ENCODE measurements around the gene COL18A1. TPM values are rescaled to one million over a fixed set of nuclear protein-coding genes. Genes with fewer than 3 reads are reported as not detected.
A peak's percentile ranks its signal among the peaks of the same experiment; 100 is the strongest.

The COL18A1 gene
- total RNA-seq, 1 experiment from 2014 or later, result 77.0 TPM

DNA sequence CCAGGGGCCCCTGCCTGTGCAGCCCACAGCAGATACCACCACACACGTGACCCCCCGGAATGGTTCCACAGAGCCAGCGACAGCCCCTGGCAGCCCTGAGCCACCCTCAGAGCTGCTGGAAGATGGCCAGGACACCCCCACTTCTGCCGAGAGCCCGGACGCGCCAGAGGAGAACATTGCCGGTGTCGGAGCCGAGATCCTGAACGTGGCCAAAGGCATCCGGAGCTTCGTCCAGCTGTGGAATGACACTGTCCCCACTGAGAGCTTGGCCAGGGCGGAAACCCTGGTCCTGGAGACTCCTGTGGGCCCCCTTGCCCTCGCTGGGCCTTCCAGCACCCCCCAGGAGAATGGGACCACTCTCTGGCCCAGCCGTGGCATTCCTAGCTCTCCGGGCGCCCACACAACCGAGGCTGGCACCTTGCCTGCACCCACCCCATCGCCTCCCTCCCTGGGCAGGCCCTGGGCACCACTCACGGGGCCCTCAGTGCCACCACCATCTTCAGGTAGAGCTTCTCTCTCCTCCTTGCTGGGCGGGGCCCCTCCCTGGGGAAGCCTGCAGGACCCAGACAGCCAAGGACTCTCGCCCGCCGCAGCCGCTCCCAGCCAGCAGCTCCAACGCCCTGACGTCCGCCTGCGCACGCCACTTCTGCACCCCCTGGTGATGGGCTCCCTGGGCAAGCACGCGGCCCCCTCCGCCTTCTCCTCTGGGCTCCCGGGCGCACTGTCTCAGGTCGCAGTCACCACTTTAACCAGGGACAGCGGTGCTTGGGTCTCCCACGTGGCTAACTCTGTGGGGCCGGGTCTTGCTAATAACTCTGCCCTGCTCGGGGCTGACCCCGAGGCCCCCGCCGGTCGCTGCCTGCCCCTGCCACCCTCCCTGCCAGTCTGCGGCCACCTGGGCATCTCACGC is 51.0 kb downstream of the COL18A1 start:
- no peak for ATAC-seq
- Histone ChIP-seq H3K9me2 (replicated peaks; ENCODE audit: low read length) (no peaks in the 10 kb centered on the region), H2AFZ (ENCODE audit: low read length) (no peak overlapping the region), H4K20me1 (ENCODE audit: low read length) (0 out of 2 replicates have a peak, but pooled peaks cover 6% of the 10 kb centered on the region), H3K4me1 (ENCODE audit: insufficient read depth, low read length) (peaks cover 23% of the 10 kb centered on the region), H3K79me2 (ENCODE audit: low read length) (no peaks in the 10 kb centered on the region), H3K4me2 (ENCODE audit: low read length) (peak overlapping the region; percentile 74; the same call in 1 of the 2 replicates), H3K36me3 (ENCODE audit: low read depth, low read length) (0 out of 2 replicates have a peak, but pooled peaks cover 2% of the 10 kb centered on the region), H3K27ac (ENCODE audit: low read length) (no peak overlapping the region), H3K4me3 (ENCODE audit: low read length) (no peak overlapping the region; the same call in 1 of the 2 replicates), H3K9me3 (ENCODE audit: low read length) (peaks cover 3% of the 10 kb centered on the region; the same call in 1 of the 2 replicates), H3F3A (ENCODE audit: low read length, unreplicated experiment) (peaks cover 8% of the 10 kb centered on the region), H3K27me3 (ENCODE audit: low read length) (no peaks in the 10 kb centered on the region), H3K9ac (ENCODE audit: low read length) (no peak overlapping the region)
- no peak for DNase-seq
- TF ChIP-seq, protein P1, sequence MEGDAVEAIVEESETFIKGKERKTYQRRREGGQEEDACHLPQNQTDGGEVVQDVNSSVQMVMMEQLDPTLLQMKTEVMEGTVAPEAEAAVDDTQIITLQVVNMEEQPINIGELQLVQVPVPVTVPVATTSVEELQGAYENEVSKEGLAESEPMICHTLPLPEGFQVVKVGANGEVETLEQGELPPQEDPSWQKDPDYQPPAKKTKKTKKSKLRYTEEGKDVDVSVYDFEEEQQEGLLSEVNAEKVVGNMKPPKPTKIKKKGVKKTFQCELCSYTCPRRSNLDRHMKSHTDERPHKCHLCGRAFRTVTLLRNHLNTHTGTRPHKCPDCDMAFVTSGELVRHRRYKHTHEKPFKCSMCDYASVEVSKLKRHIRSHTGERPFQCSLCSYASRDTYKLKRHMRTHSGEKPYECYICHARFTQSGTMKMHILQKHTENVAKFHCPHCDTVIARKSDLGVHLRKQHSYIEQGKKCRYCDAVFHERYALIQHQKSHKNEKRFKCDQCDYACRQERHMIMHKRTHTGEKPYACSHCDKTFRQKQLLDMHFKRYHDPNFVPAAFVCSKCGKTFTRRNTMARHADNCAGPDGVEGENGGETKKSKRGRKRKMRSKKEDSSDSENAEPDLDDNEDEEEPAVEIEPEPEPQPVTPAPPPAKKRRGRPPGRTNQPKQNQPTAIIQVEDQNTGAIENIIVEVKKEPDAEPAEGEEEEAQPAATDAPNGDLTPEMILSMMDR (conservative IDR thresholded peaks at IDR 0.05; ENCODE audit: low read depth, low read length), result no peak
- no peak for TF ChIP-seq EZH2 (IDR thresholded peaks at IDR 0.05; ENCODE audit: low read length, unreplicated experiment)
- no peak for TF ChIP-seq EZH2phosphoT487 (IDR thresholded peaks at IDR 0.05; ENCODE audit: borderline replicate concordance, low read length)
- no TSS peak for BruUV-seq (replicated peaks)
- intact Hi-C loops (cut with micrococcal nuclease), result no loop called here
- POLR2A ChIA-PET (ENCODE audit: unreplicated experiment), result no interaction called here
- CTCF ChIA-PET, result no interaction called here

DNA sequence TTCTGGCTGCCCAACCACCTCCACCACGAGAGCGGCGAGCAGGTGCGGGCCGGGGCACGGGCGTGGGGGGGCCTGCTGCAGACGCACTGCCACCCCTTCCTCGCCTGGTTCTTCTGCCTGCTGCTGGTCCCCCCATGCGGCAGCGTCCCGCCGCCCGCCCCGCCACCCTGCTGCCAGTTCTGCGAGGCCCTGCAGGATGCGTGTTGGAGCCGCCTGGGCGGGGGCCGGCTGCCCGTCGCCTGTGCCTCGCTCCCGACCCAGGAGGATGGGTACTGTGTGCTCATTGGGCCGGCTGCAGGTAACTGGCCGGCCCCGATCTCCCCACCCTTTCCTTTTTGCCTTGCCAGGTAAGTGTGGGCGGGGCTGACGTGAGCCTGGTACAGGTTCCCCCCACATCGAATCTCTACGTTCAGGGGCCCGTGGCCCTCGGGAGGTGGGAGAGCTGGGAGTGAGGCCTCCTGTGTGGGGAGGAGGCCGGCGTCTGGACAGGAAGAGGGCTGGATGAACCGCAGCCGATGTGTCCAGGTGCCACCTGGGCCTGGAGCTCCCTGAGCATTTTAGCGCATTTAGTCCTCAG is 51.7 kb downstream of the COL18A1 start:
- CTCF ChIA-PET, result no interaction called here
- intact Hi-C loops (cut with micrococcal nuclease), result no loop called here
- H3K9me3 ChIP-seq (ENCODE audit: low read length), result peaks cover 3% of the 10 kb centered on the region; the same call in 1 of the 2 replicates

More for the DNA sequence above, 51.7 kb downstream of the COL18A1 start:
- BruUV-seq (replicated peaks), result no TSS peak
- H3F3A ChIP-seq (ENCODE audit: low read length, unreplicated experiment), result peaks cover 8% of the 10 kb centered on the region
- no peak overlapping the region for H3K4me2 ChIP-seq (ENCODE audit: low read length)
- ATAC-seq (no peak), DNase-seq (no peak)
- no peaks in the 10 kb centered on the region for H3K27me3 ChIP-seq (ENCODE audit: low read length)
- 0 out of 2 replicates have a peak, but pooled peaks cover 6% of the 10 kb centered on the region for H4K20me1 ChIP-seq (ENCODE audit: low read length)
- TF ChIP-seq EZH2phosphoT487 (IDR thresholded peaks at IDR 0.05; ENCODE audit: borderline replicate concordance, low read length), result no peak
- TF ChIP-seq EZH2 (IDR thresholded peaks at IDR 0.05; ENCODE audit: low read length, unreplicated experiment), result no peak
- TF ChIP-seq, protein P1 (conservative IDR thresholded peaks at IDR 0.05; ENCODE audit: low read depth, low read length), result no peak
- POLR2A ChIA-PET (ENCODE audit: unreplicated experiment), result no interaction called here
- no peak overlapping the region for H3K4me3 ChIP-seq (ENCODE audit: low read length)
- peaks cover 25% of the 10 kb centered on the region for H3K4me1 ChIP-seq (ENCODE audit: insufficient read depth, low read length)
- H3K36me3 ChIP-seq (ENCODE audit: low read depth, low read length), result 0 out of 2 replicates have a peak, but pooled peaks cover 7% of the 10 kb centered on the region
- no peak overlapping the region for H2AFZ ChIP-seq (ENCODE audit: low read length)
- no peaks in the 10 kb centered on the region for H3K79me2 ChIP-seq (ENCODE audit: low read length)
- H3K9me2 ChIP-seq (replicated peaks; ENCODE audit: low read length), result no peaks in the 10 kb centered on the region
- H3K9ac ChIP-seq (ENCODE audit: low read length), result no peak overlapping the region
- no peak overlapping the region for H3K27ac ChIP-seq (ENCODE audit: low read length)
